Subcutaneous abdominal adipose tissue (tissue), 5 donors: Measurements from ENCODE around the gene RPUSD1.

ENCODE experiments used
- H3K27ac ChIP-seq: one replicate; pipeline ENCODE4 v1.7.0; 2013; ENCODE audit warnings: low read depth, mild to moderate bottlenecking, inconsistent platforms, low read length, moderate library complexity
- H3K27me3 ChIP-seq, 5 donors: one replicate each; pipeline ENCODE4 v1.7.0; 2013; ENCODE audit warnings: low read length in 5 of 5, inconsistent platforms in 1 of 5; ENCODE audit not compliant: control insufficient read depth in 5 of 5, insufficient read depth in 4 of 5
- H3K36me3 ChIP-seq, 5 donors: one replicate each; pipeline ENCODE4 v1.7.0; 2013; ENCODE audit warnings: low read length in 5 of 5; ENCODE audit not compliant: control insufficient read depth in 5 of 5, insufficient read depth in 5 of 5
- H3K4me1 ChIP-seq, 5 donors: one replicate each; pipeline ENCODE4 v1.7.0; 2013; ENCODE audit warnings: low read length in 5 of 5, mild to moderate bottlenecking in 3 of 5, moderate library complexity in 1 of 5; ENCODE audit not compliant: control insufficient read depth in 5 of 5, insufficient read depth in 5 of 5
- H3K4me3 ChIP-seq, 5 donors: one replicate each; pipeline ENCODE4 v1.7.0; 2013; ENCODE audit warnings: low read length in 5 of 5, low read depth in 1 of 5
- H3K9ac ChIP-seq, 5 donors: one replicate each; pipeline ENCODE4 v1.7.0; 2013; ENCODE audit warnings: low read length in 5 of 5, mild to moderate bottlenecking in 4 of 5, moderate library complexity in 3 of 5
- H3K9me3 ChIP-seq, 5 donors: one replicate each; pipeline ENCODE4 v1.7.0; 2013; ENCODE audit warnings: low read length in 5 of 5; ENCODE audit not compliant: control insufficient read depth in 5 of 5
- donor health status: healthy.
- donor health status: healthy.
- donor health status: healthy.
- donor health status: healthy.
- donor health status: healthy.

Gene RPUSD1

GRCh38 chr16:787321-787966 lies 737 bp downstream of the RPUSD1 start:
- peak overlapping the region; percentile 79 to 96 (median 93) for H3K4me3 ChIP-seq
- H3K4me1 ChIP-seq = peaks cover 0 to 30% (median 22%) of the 10 kb centered on the region in 5 donors
- H3K36me3 ChIP-seq = peaks cover 0 to 16% (median 9%) of the 10 kb centered on the region in 5 donors
- H3K9ac ChIP-seq = peak overlapping the region in 4 of 5 donors; percentile 80 to 93 (median 92)
- H3K27ac ChIP-seq = no peak overlapping the region
- peaks cover 8 to 15% (median 11%) of the 10 kb centered on the region in 5 donors for H3K27me3 ChIP-seq
- H3K9me3 ChIP-seq = no peaks in the 10 kb centered on the region

GRCh38 chr16:785563-786535 lies 2.3 kb downstream of the RPUSD1 start:
- H3K27ac ChIP-seq = no peak overlapping the region

GRCh38 chr16:784431-784830 lies 3.8 kb downstream of the RPUSD1 start:
- no peak overlapping the region for H3K27ac ChIP-seq

More at GRCh38 chr16:785563-786535, 2.3 kb downstream of the RPUSD1 start:
- Histone ChIP-seq H3K36me3 (peaks cover 0 to 9% (median 7%) of the 10 kb centered on the region in 5 donors), H3K9me3 (no peaks in the 10 kb centered on the region), H3K9ac (no peak overlapping the region), H3K4me1 (peaks cover 0 to 30% (median 22%) of the 10 kb centered on the region in 5 donors), H3K4me3 (no peak overlapping the region), H3K27me3 (peaks cover 13 to 31% (median 27%) of the 10 kb centered on the region in 5 donors)

GRCh38 chr16:783404-784161 lies 4.6 kb downstream of the RPUSD1 start:
- Histone ChIP-seq H3K36me3 (peaks cover 0 to 9% (median 7%) of the 10 kb centered on the region in 5 donors), H3K4me1 (peaks cover 0 to 19% (median 14%) of the 10 kb centered on the region in 5 donors), H3K27ac (no peak overlapping the region), H3K9me3 (no peaks in the 10 kb centered on the region), H3K4me3 (no peak overlapping the region), H3K27me3 (peaks cover 21 to 43% (median 37%) of the 10 kb centered on the region in 5 donors), H3K9ac (no peak overlapping the region)

More at GRCh38 chr16:784431-784830, 3.8 kb downstream of the RPUSD1 start:
- Histone ChIP-seq H3K4me3 (no peak overlapping the region), H3K36me3 (peaks cover 0 to 9% (median 7%) of the 10 kb centered on the region in 5 donors), H3K9ac (no peak overlapping the region), H3K27me3 (peaks cover 21 to 38% (median 37%) of the 10 kb centered on the region in 5 donors), H3K9me3 (no peaks in the 10 kb centered on the region), H3K4me1 (peaks cover 0 to 28% (median 22%) of the 10 kb centered on the region in 5 donors)

- no peak overlapping the region for H3K4me3 ChIP-seq
- peaks cover 0 to 9% (median 7%) of the 10 kb centered on the region in 5 donors for H3K36me3 ChIP-seq
- H3K27ac ChIP-seq = no peak overlapping the region
- H3K4me1 ChIP-seq = peaks cover 0 to 17% (median 12%) of the 10 kb centered on the region in 5 donors
- no peaks in the 10 kb centered on the region for H3K9me3 ChIP-seq
- no peak overlapping the region for H3K9ac ChIP-seq
- peaks cover 21 to 47% (median 42%) of the 10 kb centered on the region in 5 donors for H3K27me3 ChIP-seq
Observed at GRCh38 chr16:782766-783403, 5.3 kb downstream of the RPUSD1 start.

GRCh38 chr16:782258-782657 lies 5.9 kb downstream of the RPUSD1 start:
- Histone ChIP-seq H3K4me3 (no peak overlapping the region), H3K4me1 (peaks cover 0 to 11% (median 6%) of the 10 kb centered on the region in 5 donors), H3K27me3 (peaks cover 21 to 47% (median 42%) of the 10 kb centered on the region in 5 donors), H3K27ac (no peak overlapping the region), H3K9ac (no peak overlapping the region), H3K36me3 (peaks cover 0 to 9% (median 7%) of the 10 kb centered on the region in 5 donors), H3K9me3 (no peaks in the 10 kb centered on the region)

- Histone ChIP-seq H3K4me1 (peaks cover 0 to 6% (median 0%) of the 10 kb centered on the region in 5 donors), H3K9me3 (no peaks in the 10 kb centered on the region), H3K36me3 (peaks cover 0 to 7% (median 5%) of the 10 kb centered on the region in 5 donors), H3K9ac (no peak overlapping the region), H3K4me3 (no peak overlapping the region), H3K27ac (no peak overlapping the region), H3K27me3 (peaks cover 21 to 47% (median 42%) of the 10 kb centered on the region in 5 donors)
Observed at GRCh38 chr16:781346-782010, 6.7 kb downstream of the RPUSD1 start.

GRCh38 chr16:780296-780695 lies 7.9 kb downstream of the RPUSD1 start:
- H3K27me3 ChIP-seq = peaks cover 21 to 47% (median 44%) of the 10 kb centered on the region in 5 donors
- H3K4me1 ChIP-seq = peaks cover 0 to 2% (median 0%) of the 10 kb centered on the region in 5 donors

More at GRCh38 chr16:780296-780695, 7.9 kb downstream of the RPUSD1 start:
- no peak overlapping the region for H3K9ac ChIP-seq
- H3K27ac ChIP-seq = no peak overlapping the region
- H3K36me3 ChIP-seq = no peaks in the 10 kb centered on the region
- no peaks in the 10 kb centered on the region for H3K9me3 ChIP-seq
- H3K4me3 ChIP-seq = no peak overlapping the region
